ENCODE results near the gene HS1BP3. TPM values are rescaled to one million over a fixed set of nuclear protein-coding genes. Genes with fewer than 3 reads are reported as not detected.

Gene HS1BP3
- total RNA-seq, 4 donors from 2014 or later = 7.1 to 41.8 (median 28.4) TPM

GRCh38 chr2:20646446-20646845, 4.5 kb downstream of the HS1BP3 start:
- H3K4me3 ChIP-seq = no peak overlapping the region
- no peaks in the 10 kb centered on the region for H3K27me3 ChIP-seq
- peaks cover 0 to 29% of the 10 kb centered on the region in 2 donors for H3K4me1 ChIP-seq
- no peak overlapping the region for H3K27ac ChIP-seq
- no peaks in the 10 kb centered on the region for H3K36me3 ChIP-seq
- H3K9me3 ChIP-seq = no peaks in the 10 kb centered on the region
- intact Hi-C loops (cut with DNase I; ENCODE audit: low total_unique reads) = no loop called here
- no peak for DNase-seq
- TF ChIP-seq CTCF (IDR thresholded peaks at IDR 0.05) (no peak), POLR2A (IDR thresholded peaks at IDR 0.05) (no peak)

GRCh38 chr2:20645761-20646160, 5.1 kb downstream of the HS1BP3 start:
- H3K27ac ChIP-seq = no peak overlapping the region
- DNase-seq = no peak
- H3K27me3 ChIP-seq = no peaks in the 10 kb centered on the region
- peaks cover 0 to 29% of the 10 kb centered on the region in 2 donors for H3K4me1 ChIP-seq
- H3K9me3 ChIP-seq = no peaks in the 10 kb centered on the region
- TF ChIP-seq POLR2A (IDR thresholded peaks at IDR 0.05) (no peak), CTCF (IDR thresholded peaks at IDR 0.05) (no peak)
- intact Hi-C loops (cut with DNase I; ENCODE audit: low total_unique reads) = no loop called here
- no peak overlapping the region for H3K4me3 ChIP-seq
- H3K36me3 ChIP-seq = no peaks in the 10 kb centered on the region

GRCh38 chr2:20645301-20645701, 5.6 kb downstream of the HS1BP3 start:
- Histone ChIP-seq H3K4me1 (peaks cover 0 to 29% of the 10 kb centered on the region in 2 donors), H3K27ac (no peak overlapping the region), H3K4me3 (no peak overlapping the region), H3K36me3 (no peaks in the 10 kb centered on the region), H3K27me3 (no peaks in the 10 kb centered on the region), H3K9me3 (no peaks in the 10 kb centered on the region)
- DNase-seq = no peak
- intact Hi-C loops (cut with DNase I; ENCODE audit: low total_unique reads) = no loop called here
- TF ChIP-seq CTCF (IDR thresholded peaks at IDR 0.05) (no peak), POLR2A (IDR thresholded peaks at IDR 0.05) (no peak)

- Histone ChIP-seq H3K4me3 (no peak overlapping the region), H3K4me1 (peaks cover 0 to 19% of the 10 kb centered on the region in 2 donors), H3K36me3 (no peaks in the 10 kb centered on the region), H3K27me3 (no peaks in the 10 kb centered on the region), H3K27ac (no peak overlapping the region), H3K9me3 (no peaks in the 10 kb centered on the region)
- TF ChIP-seq POLR2A (IDR thresholded peaks at IDR 0.05) (no peak), CTCF (IDR thresholded peaks at IDR 0.05) (no peak)
- intact Hi-C loops (cut with DNase I; ENCODE audit: low total_unique reads) = loop anchor here (5.0 kb wide), 1 partner anchor 202 kb away; no protein-coding TSS in a partner anchor
- DNase-seq = no peak
Observed at GRCh38 chr2:20643826-20644225, 7.1 kb downstream of the HS1BP3 start.

GRCh38 chr2:20643060-20643459, 7.8 kb downstream of the HS1BP3 start:
- H3K36me3 ChIP-seq = no peaks in the 10 kb centered on the region
- DNase-seq = no peak
- no peak overlapping the region for H3K27ac ChIP-seq
- intact Hi-C loops (cut with DNase I; ENCODE audit: low total_unique reads) = loop anchor here (5.0 kb wide), 1 partner anchor 201 kb away; no protein-coding TSS in a partner anchor
- TF ChIP-seq CTCF (IDR thresholded peaks at IDR 0.05) = no peak
- no peak for TF ChIP-seq POLR2A (IDR thresholded peaks at IDR 0.05)
- no peaks in the 10 kb centered on the region for H3K9me3 ChIP-seq
- H3K4me3 ChIP-seq = no peak overlapping the region
- peaks cover 0 to 12% of the 10 kb centered on the region in 2 donors for H3K4me1 ChIP-seq
- H3K27me3 ChIP-seq = no peaks in the 10 kb centered on the region
